Upper lobe of left lung (tissue), 4 donors: Measurements from ENCODE around the gene ZDHHC8.

Experiments
- CTCF ChIP-seq, 6 experiments: fragments of 450-650 bp in 4 of 6; fragments of 200-600 bp in 2 of 6; sonication (generic) in 2 of 6; IDR thresholded peaks; one replicate each; pipeline ENCODE4 v1.5.1; 2016 to 2019; ENCODE audit warnings: antibody characterized with exemption in 6 of 6
- EP300 ChIP-seq, 4 donors: sonication (generic); formaldehyde crosslinking; IDR thresholded peaks; one replicate each; pipeline ENCODE4 v1.5.1; 2017; ENCODE audit warnings: antibody characterized with exemption in 4 of 4, control low read depth in 2 of 4
- POLR2A ChIP-seq, 4 donors: fragments of 450-650 bp; IDR thresholded peaks; one replicate each; pipeline ENCODE4 v1.5.1; 2016 to 2017; ENCODE audit warnings: antibody characterized with exemption in 4 of 4, mild to moderate bottlenecking in 2 of 4
- POLR2AphosphoS5 ChIP-seq, 2 donors: sonication (generic); formaldehyde crosslinking; IDR thresholded peaks; one replicate each; pipeline ENCODE4 v1.5.1; 2017; ENCODE audit warnings: antibody characterized with exemption in 2 of 2

GRCh38 chr22:20183101-20183500 lies 51.5 kb downstream of the ZDHHC8 start:
- TF ChIP-seq POLR2A (IDR thresholded peaks at IDR 0.05), result no peak
- TF ChIP-seq CTCF (IDR thresholded peaks at IDR 0.05), result no peak
- TF ChIP-seq POLR2AphosphoS5 (IDR thresholded peaks at IDR 0.05), result no peak
- TF ChIP-seq EP300 (IDR thresholded peaks at IDR 0.05), result no peak
